GDM1 (cell line): ENCODE data around the gene COPE.
"Not testable (repeated sequence)": the region's sequence is repeated elsewhere in the genome, so short reads cannot be mapped to it uniquely, and the experiment has no call there.

Source experiments
- DNase-seq: peaks from one replicate; lab custom pipeline; 2025; lab: John Stamatoyannopoulos, UW

The COPE gene

DNA sequence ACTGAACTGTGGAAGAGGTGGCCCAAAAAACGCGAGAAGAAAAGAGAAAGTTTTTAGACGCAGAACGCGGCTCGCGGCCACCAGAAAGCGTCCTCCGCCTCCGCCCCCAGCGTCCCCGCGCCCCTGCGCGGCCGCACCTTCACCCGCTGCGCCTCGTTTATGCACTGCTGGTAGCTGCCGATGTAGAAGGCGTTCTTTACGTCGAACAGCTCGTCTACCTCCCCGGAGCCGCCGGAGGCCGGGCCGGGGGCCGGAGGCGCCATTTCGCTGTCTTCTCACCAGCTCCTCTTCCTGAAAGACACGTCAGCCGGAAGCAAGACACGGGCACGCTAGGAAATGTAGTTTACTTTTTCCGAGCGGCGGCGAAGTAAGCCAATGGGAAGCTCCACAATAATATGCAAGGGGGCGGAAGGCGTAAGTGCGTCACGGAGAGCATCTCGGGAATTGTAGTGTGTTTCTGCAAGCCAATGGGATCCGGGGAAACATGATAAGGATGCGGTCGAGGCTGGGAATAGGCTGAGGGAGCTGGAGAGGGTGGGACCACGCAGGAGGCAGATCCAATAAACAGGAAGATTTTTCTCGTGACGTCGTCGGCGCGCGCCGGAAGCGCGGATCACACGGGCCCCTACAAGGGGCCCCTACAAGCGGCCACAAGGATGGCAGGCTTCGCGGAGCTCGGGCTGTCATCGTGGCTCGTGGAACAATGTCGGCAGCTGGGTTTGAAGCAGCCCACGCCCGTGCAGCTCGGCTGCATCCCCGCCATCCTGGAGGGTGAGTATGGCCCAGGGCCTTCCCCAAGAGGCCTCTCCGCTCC lies at the start of gene COPE, which contains the start of gene DDX49:
Gene COPE (minus strand): TSS at position 302 of the 814 bp plus-strand sequence. CDS start 39 bp downstream, at position 263.
Gene DDX49 (plus strand): TSS at position 630 of the 814 bp plus-strand sequence. CDS start 27 bp downstream, at position 657.
- DNase-seq = peak; percentile 99

DNA sequence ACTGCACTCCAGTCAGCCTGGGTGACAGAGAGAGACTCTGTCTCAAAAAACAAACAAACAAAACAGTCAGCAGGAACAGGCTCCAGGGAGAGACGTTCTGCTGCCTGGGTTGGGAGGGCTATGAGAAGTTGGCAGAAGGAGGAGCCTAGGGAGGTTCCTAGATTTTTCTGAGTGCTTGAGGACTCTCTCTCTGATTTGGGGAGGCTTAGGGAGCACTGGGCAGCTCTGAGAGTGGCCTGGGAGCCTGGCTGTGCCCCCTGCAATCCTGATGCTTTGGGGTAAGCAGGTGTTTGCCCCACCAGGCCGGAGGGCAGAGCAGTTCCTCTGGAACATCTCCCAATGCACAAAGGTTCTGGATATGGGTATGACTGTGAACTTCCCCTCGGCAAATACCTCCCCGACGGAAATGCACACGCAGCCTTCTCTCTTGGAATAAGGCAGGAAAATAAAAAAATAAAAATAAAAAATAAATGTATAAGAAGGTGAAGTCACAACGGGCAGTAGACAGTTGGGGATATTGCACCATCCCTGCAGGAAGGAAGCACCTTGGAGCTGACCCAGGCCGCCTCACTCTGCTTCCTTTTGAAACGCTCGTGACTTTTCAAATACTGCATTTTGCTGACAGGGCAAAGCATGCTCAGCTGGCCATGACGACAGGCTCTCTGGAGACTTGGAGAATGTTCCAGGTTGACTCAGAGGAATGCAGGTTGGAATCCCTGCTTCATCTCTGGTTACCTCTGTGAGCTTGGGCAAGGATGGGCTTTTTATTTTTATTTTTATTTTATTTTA lies 48.4 kb upstream of the COPE start:
- peak; percentile 46 for DNase-seq

DNA sequence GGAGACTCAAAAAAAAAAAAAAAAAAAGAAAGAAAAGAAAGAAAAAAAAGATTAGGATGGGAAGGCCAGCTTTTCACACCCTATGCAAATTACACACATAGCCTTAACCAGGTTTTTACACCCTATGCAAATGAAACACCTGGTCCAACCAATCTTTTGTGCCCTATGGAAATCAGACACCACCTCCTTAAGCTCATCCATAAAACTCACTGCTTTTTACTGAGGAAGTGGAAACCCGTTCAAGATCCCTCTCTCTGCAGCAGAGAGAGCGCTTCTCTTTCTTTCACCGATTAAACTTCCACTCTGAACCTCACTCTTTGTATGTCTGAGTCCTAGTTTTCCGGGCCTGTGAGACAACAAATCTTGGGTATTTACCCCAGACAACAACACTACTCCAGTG lies 47.1 kb upstream of the COPE start:
- no peak for DNase-seq

DNA sequence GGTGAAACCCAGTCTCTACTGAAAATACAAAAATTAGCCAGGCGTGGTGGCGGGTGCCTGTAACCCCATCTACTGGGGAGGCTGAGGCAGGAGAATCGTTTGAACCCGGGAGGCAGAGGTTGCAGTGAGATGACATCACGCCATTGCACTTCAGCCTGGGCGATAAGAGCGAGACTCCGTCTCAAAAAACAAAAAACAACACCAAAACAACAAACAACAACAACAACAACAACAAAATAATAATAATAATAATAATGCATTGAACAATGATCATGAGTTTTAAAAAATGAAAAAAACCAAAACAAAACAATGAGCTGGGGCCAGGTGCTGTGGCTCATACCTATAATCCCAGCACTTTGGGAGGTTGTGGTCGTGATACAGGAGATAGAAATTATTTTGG lies 44.9 kb upstream of the COPE start:
- no peak for DNase-seq

DNA sequence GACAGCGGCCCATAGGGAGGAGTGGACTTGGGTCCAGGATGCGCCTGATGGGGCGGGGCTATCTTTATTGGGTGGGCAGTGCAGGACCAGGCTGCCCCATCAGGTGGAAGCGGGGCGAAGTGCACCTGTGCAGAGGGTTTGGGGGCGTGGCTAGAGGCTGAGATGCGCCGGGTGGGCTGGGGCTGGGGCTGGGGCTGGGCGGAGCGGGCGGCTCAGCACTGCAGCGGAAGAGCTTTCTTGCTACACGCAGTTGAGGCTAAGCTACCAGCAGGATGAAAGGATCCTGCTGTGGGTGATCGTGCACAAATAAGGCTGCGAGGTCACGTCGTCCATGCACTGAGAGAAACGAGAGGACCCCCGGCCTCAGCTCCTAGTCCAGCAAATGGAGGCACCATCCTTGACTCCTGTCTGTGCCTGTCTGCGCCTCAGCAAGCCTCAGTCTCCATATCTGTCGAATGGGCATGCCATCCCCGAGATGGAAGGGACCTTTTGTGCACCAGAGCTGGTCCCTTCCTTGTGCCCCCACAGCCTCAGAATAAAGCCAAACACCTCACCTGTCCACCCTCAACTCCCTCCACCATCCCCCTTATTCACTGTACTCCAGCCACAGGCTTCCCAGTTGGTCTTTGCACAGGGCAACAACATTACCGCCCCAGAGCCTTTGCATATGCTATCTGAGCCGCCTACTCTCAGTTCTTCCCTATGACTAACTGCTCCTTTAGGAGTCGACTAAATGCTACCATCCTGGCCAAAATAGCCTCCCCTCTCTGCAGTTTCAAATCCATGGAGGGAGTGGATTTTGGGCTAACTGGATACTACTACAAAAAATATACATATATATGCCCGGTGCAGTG lies 42.8 kb upstream of the COPE start:
- no peak for DNase-seq

DNA sequence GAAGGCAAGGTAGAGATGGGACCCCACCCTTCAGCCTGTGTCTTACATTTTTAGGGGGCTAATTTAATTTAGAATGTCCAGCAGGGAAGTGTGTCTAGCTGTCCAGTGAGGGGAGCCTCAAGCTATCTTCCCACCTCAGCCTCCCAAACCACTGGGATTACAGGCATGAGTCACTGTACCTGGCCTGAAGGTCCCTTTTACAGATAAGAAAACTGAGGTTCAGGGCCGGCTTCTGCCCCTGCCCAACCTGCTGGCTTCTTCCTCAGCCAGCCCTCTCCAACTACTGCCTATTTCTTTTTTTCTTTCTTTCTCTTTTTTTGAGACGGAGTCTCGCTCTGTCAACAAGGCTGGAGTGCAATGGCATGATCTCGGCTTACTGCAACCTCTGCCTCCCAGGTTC lies 41.2 kb upstream of the COPE start:
- no peak for DNase-seq

DNA sequence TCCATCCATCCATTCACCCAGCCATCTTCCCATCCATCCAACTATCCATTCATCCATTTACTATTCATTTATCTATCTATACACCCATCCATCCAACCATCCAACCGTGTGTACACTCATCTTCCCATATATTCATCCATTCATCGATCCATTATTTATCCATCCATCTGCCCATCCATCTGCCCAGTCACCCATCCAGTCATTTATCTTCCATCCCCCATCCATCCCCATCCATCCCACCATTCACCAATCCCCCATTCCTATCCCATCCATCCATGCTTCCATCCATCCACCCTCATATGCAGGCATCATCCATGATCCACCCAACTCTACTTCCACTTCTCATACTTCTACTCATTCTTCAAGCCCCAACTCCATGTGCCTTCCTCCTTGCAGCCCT lies 35.9 kb upstream of the COPE start:
- DNase-seq = no peak

DNA sequence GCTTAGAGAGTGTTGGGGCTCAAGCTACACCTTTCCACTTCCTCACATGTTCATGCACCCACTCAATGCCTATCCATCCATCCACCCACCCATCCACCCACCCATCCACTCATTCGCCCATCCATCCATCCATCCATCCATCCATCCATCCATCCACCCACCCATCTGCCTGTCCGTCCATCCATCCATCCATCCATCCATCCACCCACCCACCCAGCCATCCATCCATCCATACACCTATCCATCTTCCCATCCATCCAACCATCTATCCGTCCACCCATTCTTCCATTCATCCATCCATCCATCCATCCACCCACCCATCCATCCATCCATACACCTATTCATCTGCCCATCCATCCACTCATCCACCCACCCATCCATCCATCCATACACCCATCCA lies 34.9 kb upstream of the COPE start:
- no peak for DNase-seq

DNA sequence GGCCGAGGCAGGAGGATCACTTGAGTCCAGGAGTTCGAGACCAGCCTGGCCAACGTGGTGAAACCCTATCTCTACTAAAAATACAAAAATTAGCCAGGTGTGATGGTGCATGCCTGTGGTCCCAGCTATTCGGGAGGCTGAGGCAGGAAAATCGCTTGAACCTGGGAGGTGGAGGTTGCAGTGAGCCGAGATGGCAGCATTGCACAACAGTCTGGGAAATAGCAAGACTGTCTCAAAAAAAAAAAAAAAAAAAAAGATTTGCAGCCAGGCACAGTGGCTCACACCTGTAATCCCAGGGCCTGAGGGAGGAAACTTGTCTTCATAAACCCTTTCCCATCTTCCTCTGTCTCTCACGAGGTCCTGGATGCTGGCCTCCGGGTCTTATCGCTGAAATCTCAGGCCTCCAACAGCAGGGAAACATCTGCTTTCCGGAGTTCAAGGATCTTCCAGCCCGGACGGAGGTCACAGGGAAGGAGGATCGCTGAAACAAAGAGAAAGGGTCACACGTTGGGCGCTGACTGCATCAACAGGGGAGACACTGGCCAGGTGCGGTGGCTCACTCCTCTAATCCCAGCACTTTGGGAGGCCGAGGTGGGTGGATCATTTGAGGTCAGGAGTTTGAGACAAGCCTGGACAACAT lies 33.3 kb upstream of the COPE start:
- DNase-seq = not testable (repeated sequence)

DNA sequence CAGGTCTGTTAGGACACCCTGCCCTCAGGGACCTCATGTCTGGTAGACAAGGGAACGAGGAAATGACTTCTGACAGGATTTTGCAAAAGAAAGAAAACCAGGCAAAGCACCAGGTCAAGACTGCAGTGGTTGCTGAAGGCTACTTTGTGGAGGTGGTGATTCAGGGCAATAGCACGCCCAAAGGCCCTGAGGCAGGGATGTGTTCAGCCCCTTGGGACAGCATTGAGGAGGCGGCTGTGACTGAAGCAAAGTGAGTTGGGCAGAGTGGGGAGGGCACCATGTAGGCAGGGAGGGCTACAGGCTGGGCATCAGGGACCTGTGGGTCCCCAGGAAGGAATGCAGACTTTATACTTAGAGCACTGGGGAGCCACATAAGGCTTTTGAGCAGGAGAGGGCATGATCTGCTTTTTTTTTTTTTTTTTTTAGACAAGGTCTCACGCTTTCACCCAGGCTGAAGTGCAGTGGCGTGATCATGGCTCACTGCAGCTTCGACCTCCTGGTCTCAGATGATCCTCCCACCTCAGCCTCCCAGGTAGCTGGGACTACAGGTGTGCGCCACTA lies 32.6 kb upstream of the COPE start:
- no peak for DNase-seq

DNA sequence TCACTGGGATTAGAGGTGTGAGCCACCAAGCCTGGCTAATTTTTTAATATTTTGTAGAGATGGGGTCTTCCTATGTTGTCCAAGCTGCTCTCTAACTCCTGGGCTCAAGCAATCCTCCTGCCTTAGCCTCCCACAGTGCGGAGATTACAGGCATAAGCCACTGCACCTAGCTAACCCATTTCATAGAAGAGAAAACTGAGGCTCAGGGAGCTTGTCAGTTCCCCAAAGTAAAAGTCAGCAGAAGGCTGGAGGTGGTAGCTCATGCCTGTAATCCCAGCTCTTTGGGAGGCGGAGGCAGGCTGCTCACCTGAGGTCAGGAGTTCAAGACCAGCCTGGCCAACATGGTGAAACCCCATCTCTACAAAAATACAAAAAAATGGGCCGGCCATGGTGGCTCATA lies 30.7 kb upstream of the COPE start:
- no peak for DNase-seq

DNA sequence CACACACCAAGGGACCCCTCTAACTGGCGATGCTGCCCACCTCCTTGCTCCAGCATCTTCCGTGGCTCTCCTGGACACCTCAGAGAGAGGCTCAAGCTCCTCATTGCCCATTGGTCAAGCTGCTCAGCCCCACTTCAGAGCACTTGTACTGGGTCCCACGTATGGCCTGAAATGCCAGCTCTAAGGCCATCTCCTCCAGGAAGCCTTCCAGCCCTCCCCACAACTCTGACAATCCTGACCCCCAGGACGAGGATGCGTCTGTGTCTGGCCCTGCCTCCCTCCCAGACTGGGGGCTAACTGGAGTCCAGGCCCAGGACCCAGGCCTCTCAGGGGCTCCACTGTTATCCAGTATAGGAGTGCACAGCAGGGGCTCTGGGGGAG lies 29.8 kb upstream of the COPE start:
- no peak for DNase-seq

DNA sequence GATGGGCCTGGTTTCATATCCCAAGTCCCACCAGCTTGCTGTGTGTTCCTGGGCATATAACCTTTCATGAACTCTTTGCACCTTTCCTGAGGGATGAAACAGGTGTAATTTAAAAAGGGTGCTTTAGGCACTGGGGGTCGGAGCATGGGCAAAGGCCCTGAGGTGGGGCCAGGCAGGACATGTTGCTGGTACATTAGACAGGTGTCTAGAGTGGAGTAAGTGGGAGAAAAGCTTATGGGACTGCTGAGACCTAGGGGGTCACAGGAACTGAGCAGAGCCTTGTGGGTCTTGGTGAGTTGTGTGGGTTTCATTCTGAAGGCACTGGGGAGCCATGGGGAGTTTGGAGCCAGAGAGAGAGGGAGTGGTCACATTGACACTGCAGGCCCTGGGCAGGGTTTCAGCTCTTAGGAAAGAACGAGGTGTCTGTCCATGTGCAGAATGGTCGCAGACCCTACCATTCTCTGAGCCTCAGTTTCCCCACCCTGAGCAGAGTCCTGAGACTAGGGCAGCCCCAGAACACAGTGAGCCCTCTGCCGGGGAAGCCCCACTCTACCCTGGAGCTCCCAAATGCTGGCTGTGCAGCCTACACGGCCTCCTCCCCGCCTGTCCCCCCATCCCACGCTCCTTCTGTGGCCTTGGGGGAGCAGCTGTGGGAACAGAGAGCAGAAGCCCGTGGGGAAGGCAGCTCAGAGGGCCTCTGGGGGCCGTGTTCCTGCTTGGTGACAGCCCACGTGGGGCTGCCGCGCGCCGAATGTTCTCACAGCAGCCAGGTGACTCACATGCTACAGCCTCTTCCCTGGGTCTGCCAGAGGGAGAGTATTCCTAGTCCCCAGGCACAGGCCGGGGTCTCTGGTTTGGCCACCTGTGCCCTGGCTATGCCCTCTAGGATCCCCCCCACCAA lies 29.1 kb upstream of the COPE start:
- DNase-seq = no peak

DNA sequence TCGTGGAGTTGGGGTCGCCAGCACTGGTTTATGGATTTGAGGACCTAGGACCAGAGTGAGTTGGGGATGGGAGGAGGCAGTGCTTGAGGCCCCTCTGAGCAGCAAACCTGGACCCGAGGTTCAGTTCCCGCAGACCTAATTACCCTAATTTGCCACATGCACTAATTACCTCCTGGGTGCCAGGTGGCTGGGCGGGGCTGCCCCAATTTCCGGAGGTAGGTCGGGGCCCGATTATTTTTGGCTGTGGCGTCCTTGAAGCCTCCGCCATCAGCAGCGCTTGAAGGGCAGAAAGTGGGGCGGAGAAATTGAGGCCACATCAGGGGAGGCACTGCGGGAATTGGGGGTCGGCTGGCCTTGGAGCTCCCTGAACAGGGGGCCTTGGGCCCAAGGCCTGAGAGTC lies 27.7 kb upstream of the COPE start:
- no peak for DNase-seq

DNA sequence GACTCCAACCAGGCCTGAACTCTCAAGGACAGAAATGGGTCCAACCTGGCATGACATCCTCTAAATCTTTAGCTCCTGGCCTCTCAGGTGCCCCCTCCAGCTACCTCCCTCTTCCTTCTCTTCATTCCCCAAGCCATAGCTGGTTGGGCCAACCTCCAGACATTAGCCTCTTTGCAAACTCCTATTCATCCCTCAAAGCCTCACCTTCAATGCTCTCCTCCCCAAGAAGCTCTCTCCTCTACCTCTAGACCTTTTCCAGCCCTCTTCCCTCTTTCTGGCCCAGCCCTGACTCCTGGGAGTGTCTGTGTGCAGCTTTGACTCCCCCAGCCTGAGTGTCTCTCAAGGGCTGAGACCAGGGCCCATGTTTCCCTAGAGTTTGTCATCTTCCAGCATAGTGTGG lies 27.1 kb upstream of the COPE start:
- DNase-seq = no peak

DNA sequence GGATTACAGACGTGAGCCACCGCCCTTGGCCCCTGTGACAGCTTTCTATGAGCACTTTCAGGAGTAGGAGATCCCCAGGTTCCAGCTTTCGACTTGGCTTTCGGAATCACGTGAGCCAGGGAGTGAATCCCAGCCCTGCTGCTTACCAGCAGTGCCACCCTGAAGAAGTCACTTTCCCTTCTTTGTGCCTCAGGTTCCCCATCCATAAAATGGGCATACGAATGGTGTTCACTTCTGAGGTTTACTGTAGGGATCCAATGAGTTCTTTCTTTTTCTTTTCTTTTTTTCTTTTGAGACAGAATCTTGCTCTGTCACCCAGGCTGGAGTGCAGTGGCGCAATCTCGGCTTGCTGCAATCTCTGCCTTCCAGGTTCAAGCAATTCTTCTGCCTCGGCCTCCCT lies 26.1 kb upstream of the COPE start:
- DNase-seq = no peak

DNA sequence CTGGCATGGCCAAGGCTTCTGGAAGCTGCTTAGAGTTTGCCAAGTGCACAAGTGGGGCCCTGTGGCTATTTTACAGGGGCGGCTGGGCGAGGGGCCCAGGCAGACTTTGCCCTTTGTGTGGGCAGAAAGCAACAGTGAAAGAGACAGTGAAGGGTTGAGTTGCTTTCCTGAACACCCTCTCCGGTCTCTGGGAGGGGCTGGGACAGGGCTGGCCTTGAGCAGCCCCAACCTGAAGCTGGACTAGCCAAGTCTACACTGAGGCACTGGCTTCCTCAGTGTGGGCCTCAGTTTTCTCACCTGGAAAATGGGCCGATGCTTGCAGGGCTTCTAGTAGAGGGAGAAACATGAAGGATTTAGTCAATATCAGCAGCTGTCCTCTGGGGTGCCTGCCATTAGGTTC lies 24.3 kb upstream of the COPE start:
- DNase-seq = no peak

DNA sequence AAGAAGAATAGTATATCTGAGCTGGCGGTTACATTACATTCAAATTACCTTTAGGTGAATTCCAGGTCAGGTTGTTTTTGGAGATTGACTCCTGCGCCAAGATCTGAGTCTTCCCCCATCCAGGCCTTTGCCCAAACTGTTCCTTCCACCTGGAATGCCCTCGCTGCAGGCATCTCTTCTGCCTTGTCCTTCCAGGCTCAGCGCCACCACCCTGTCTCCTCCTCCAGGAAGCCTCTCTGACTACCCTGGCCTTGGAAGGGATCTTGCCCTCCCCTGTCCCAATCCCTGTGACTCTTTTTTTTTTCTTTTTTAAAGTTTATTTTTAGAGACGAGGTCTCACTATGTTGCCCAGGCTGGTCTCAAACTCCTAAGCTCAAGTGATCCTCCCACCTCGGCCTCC lies 23.5 kb upstream of the COPE start:
- no peak for DNase-seq

DNA sequence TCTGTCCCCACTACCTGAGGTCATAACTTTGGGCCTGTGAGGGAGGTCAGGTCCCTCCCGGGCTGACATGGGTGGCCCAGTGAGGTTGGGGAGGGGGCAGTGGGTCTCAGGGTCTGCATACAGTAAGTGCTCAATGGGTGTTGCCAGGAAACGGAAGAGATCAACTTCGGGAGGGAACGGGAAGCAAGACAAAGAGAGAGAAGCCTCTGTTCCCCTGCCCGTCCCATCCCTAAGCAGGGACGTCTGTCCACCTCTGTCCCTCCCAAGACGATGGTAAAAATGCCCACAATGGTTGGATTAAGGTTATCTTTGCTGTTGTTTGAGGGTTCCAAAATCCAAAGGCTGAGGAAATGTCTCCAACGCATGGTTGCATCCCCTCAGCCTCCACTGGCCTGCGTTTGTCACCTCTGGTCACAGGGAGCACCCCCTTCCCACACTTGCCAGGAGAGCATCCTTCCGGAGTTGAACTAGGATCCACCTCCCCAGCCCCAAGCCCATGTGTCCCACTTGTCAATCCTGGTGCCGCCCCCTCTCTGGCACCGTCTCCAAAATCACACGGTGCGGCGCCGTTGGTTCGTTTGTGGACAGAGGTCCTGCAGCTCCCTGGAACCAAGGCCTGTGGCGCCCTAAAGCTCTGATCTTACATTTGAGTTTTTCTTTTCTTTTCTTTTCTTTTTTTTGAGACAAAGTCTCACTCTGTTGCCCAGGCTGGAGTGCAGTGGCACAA lies 22.6 kb upstream of the COPE start:
- no peak for DNase-seq
